Germinal center (tissue), 1 donor: Measurements from ENCODE around the gene TRIP11.
A peak's percentile ranks its signal among the peaks of the same experiment; 100 is the strongest.
"Not testable (repeated sequence)": the region's sequence is repeated elsewhere in the genome, so short reads cannot be mapped to it uniquely, and the experiment has no call there.

ENCODE experiments used
- DNase-seq: peaks from one replicate; pipeline ENCODE4 v3.0.0; 2012; ENCODE audit warnings: mixed read lengths, low spot score

The TRIP11 gene

GRCh38 chr14:92039719-92040430, at the start of gene TRIP11:
Gene TRIP11, minus strand, starts transcription at chr14:92040059. Its CDS starts 374 bp downstream, at chr14:92039685.
- DNase-seq: peak; percentile 92

DNA sequence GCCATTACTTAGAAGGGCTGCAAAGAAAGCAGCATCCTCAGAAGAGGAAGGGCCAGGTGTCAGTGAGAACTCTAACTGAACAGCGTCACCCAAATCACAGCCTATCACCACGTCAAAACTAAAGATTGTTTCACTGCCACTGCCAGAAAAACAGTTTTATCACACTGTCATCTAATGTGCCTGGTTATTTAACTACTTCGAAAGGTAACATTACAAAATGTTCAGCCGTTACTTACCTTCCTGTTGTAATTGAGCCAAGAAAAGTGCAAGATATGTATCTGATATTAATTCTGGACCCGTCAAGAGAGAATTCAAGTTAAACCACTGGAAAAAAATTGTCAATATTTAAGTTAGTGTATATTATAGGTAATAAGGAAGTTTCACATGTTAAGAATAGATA, 48.6 kb upstream of the TRIP11 start:
- DNase-seq: no peak

DNA sequence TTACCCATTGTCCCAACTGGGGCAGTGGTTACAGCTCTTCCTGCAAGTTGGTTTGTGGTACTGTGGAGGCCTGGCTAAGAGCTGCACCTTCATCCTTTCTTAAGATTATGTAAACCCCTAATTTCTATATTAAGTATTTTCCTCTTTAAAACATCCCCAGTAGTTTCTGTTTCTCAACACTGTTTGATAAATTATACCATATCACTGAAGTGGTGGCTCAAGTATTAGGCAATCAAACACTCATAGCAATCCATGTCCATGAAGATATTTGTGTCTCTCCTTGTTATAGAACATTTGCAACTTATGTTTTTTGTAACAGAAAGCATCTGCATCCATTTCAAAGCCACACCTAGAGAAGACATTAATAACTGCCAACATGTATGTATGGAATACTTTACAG, 34.7 kb upstream of the TRIP11 start:
- no peak for DNase-seq

GRCh38 chr14:92058006-92058917, 18.4 kb upstream of the TRIP11 start:
- no peak for DNase-seq

DNA sequence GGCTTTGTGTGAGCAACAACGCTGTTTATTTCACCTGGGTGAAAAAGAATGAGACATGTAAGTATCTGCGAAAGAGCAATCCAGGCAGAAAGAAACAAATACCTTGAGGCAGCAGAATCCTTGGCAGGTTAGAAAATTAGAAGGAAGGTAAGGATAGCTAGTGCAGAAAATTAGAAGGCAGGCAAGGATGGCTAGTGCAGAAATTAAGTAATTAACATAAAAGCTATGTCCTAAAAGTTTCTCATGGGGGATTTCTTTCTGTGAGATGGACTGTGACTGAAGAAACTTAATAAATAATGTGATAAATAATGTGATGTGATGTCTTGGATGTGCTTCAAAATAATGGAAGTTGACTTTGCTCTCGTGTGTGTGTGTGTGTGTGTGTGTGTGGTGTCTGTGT, 9.9 kb upstream of the TRIP11 start:
- no peak for DNase-seq

DNA sequence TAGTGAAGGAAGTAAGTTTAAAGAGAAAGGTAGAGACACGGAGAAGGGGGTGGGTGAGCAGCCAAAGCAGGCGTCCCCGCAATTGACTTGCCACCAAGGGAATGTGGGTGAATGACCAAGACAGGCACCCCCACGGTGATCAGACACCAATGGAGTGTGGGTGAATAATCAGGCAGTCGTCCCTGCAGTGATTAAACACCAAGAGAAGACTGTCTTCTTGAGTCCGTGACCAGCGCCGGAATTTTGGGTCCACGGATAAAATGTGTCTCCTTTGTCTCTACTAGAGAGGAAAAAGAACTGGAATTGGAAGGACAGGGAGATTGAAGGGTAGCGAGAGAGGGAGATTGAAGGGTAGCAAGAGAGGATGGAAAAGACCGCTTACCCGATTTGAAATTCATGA, 9.4 kb upstream of the TRIP11 start:
- DNase-seq: not testable (repeated sequence)

GRCh38 chr14:92045904-92046303, 6.0 kb upstream of the TRIP11 start:
- not testable (repeated sequence) for DNase-seq

- DNase-seq: not testable (repeated sequence)
Measured at GRCh38 chr14:92041766-92042165, 1.9 kb upstream of the TRIP11 start.

- DNase-seq: no peak
Measured at GRCh38 chr14:92041203-92041602, 1.3 kb upstream of the TRIP11 start.

GRCh38 chr14:92040431-92041051, 682 bp upstream of the TRIP11 start:
- DNase-seq: peak; percentile 31

- peak; percentile 21 for DNase-seq
Measured at GRCh38 chr14:92039063-92039718, 668 bp downstream of the TRIP11 start.

- DNase-seq: no peak
Measured at GRCh38 chr14:92037989-92038388, 1.9 kb downstream of the TRIP11 start.

DNA sequence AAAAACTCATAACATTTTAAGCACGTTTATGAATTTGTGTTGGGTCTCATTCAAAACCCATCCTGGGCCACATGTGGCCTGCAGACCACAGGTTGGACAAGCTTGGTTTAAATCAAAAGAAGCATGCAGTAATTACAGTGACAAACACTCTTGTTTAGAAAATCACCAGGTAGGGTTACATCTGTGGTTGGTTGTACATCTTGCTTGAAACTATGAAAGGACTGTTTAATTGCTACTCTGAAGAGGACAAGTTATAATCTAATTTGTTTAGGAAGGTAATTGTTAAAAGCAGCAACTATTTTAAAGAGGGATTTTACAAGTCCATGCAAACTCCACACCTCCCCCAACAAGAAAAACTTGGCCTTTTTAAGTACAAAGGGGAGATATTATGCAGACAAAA, 4.0 kb downstream of the TRIP11 start:
- no peak for DNase-seq

DNA sequence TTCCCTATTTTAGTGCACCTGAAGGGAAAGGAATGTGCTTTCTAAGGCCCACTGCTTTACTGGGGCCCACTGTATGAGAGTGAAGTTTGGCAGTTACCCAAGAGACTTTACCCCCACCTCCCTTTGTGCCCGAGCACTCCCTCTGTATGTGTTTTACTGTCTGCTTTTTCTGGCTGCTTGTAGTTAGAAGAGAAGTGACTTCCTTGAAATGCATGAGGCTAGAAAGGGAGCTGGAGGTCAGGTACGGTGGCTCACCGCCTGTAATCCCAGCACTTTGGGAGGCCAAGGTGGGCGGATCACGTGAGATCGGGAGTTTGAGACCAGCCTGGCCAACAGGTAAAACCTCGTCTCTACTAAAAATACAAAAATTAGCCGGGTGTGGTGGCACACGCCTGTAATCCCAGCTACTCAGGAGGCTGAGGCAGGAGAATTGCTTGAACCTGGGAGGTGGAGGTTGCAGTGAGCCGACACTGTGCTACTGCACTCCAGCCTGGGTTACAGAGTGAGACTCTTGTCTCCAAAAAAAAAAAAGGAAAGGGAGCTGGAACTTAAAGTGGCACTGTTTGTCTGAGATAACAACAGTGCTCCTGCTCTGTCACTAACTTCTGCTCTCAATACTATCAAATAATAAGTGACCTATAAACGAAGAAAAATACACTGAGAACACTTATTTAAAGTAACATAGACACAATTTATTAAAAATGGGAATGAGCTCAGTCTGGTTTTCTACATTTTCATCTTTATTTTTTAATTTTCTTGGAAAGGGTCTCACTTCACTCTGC, 5.8 kb downstream of the TRIP11 start:
- no peak for DNase-seq

DNA sequence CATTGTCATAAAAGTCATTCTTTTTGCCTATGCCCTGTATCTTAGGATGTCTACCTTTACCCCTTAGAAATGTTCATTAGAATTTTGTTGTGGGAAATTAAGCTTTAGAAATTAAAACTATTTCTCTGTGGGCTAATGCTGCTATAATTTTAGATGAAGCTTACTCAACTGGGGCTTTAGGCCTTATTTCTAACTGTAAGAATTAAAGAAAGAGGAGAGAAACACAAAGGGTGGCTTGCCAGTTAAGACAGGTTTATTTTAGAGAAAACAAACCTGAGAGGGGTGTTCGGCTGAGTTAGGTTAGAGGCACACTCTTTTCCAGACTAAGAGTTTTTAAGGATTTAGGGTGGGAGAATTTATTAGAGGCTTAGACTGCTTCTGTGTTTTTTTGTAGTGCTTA, 6.4 kb downstream of the TRIP11 start:
- no peak for DNase-seq

- no peak for DNase-seq
Measured at GRCh38 chr14:92026548-92027190, 13.2 kb downstream of the TRIP11 start.

DNA sequence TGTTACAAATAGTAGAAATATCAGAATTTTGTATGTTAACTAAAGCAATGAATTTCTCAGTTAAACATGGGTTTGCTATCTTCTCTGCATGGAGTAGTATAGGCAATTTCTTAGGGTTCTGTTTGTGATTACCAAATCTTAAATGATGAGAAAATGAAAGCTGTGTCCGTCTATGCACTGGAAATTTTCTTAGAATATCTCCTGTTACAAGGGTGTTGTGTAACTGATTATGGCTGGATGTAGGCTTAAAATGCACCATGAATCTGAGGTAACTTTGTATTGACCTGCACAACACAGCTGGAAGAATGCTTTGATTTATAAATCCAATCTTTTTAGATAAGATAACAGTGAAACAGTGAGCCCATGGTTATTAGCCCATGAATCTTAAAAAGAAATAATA, 17.8 kb downstream of the TRIP11 start:
- DNase-seq: no peak

GRCh38 chr14:92021523-92021922, 18.3 kb downstream of the TRIP11 start:
- DNase-seq: no peak

GRCh38 chr14:92014040-92014439, 25.8 kb downstream of the TRIP11 start:
- no peak for DNase-seq

- DNase-seq: no peak
Measured at GRCh38 chr14:92012121-92012748, 27.6 kb downstream of the TRIP11 start.
